BE2C (cell line): ENCODE data around the gene MYDGF.

Experiments
- DNase-seq: peaks from one replicate; pipeline ENCODE4 v3.0.0-alpha.2; 2020
- H3K27me3 ChIP-seq: fragments of 250-450 bp; sonication (Bioruptor Pico); 2 replicates; pipeline ENCODE4 v1.5.1; 2020; ENCODE audit warnings: mild to moderate bottlenecking
- H3K36me3 ChIP-seq: fragments of 250-450 bp; sonication (Bioruptor Pico); 2 replicates; pipeline ENCODE4 v1.5.1; 2020; ENCODE audit warnings: mild to moderate bottlenecking
- H3K4me1 ChIP-seq: fragments of 250-450 bp; sonication (Bioruptor Pico); 2 replicates; pipeline ENCODE4 v1.5.1; 2020
- H3K4me3 ChIP-seq: 2 replicates; pipeline ENCODE4 v1.5.1; 2011; ENCODE audit warnings: low read depth, low read length
- H3K9me3 ChIP-seq: fragments of 250-450 bp; sonication (Bioruptor Pico); 2 replicates; pipeline ENCODE4 v1.5.1; 2020
- TF ChIP-seq, protein P1 (sequence below): IDR thresholded peaks from 2 replicates; pipeline ENCODE4 v1.5.1; 2012; ENCODE audit warnings: mild to moderate bottlenecking, low read depth, low read length

The MYDGF gene

DNA sequence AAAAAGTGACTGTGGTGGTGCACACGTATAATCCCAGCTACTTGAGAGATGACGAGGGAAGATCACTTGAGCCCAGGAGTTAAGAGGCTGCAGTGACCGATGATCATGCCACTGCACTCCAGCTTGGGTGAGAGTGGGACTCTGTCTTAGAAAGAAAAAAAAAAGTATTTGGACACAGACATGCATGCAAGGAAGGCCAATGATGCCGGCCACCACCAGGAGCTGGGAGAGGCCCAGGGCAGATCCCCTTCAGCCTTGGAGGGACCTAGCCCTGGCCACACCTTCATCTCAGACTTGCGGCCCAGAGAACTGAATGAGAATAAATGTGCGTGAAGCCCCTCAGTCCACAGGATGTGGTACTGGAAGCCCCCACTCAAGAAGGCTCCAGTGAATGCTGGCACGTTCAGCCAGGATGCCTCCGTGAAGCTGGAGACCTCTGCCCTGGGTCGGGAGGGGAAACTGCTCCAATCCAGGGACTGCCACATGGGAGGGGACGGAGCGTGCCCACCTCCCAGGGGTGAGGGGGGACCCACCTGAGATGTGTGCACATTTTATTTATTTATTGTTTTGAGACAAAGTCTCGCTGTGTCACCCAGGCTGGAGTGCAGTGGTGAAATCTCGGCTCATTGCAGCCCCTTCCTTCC lies 16.2 kb downstream of the MYDGF start:
- Histone ChIP-seq H3K4me3 (no peak overlapping the region), H3K9me3 (no peaks in the 10 kb centered on the region)
- TF ChIP-seq, protein P1, sequence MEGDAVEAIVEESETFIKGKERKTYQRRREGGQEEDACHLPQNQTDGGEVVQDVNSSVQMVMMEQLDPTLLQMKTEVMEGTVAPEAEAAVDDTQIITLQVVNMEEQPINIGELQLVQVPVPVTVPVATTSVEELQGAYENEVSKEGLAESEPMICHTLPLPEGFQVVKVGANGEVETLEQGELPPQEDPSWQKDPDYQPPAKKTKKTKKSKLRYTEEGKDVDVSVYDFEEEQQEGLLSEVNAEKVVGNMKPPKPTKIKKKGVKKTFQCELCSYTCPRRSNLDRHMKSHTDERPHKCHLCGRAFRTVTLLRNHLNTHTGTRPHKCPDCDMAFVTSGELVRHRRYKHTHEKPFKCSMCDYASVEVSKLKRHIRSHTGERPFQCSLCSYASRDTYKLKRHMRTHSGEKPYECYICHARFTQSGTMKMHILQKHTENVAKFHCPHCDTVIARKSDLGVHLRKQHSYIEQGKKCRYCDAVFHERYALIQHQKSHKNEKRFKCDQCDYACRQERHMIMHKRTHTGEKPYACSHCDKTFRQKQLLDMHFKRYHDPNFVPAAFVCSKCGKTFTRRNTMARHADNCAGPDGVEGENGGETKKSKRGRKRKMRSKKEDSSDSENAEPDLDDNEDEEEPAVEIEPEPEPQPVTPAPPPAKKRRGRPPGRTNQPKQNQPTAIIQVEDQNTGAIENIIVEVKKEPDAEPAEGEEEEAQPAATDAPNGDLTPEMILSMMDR: no peak

DNA sequence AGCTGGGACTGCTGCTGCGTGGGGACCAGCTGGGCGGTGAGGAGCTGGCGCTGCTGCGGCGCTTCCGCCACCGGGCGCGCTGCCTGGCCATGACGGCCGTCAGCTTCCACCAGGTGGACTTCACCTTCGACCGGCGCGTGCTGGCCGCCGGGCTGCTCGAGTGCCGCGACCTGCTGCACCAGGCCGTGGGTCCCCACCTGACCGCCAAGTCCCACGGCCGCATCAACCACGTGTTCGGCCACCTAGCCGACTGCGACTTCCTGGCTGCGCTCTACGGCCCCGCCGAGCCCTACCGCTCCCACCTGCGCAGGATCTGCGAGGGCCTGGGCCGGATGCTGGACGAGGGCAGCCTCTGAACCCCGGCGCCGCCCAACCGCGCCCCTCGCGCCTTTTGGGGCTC lies 18.1 kb downstream of the MYDGF start:
- TF ChIP-seq, protein P1: no peak
- Histone ChIP-seq H3K4me1 (no peaks in the 10 kb centered on the region), H3K36me3 (peaks cover 10% of the 10 kb centered on the region), H3K27me3 (no peaks in the 10 kb centered on the region), H3K9me3 (no peaks in the 10 kb centered on the region), H3K4me3 (no peak overlapping the region)
- no peak for DNase-seq

More for the DNA sequence above, 16.2 kb downstream of the MYDGF start:
- no peaks in the 10 kb centered on the region for H3K27me3 ChIP-seq
- H3K36me3 ChIP-seq: peaks cover 20% of the 10 kb centered on the region
- H3K4me1 ChIP-seq: no peaks in the 10 kb centered on the region
- no peak for DNase-seq

DNA sequence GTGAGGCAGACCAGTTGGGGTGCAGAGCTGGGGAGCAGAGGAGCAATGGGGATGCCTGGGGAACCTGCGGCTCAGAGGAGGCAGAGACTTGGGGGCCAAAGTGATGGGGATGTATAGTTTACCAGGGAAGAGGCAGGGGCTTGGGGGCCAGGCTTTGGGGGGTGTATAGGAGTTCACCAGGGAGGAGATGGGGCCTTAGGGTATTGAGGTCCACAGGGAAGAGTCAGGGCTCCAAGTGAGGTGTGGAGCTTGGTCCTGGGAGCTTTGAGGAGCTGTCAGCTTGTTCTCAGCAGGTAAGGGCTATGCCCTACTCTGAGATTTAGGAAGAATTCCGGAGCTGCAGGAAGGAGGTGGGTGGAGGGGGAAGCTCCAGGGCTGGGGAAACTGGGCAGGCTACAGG lies 20.0 kb downstream of the MYDGF start:
- TF ChIP-seq, protein P1: no peak
- Histone ChIP-seq H3K4me1 (no peaks in the 10 kb centered on the region), H3K36me3 (peaks cover 4% of the 10 kb centered on the region; the same call in 1 of the 2 replicates), H3K27me3 (no peaks in the 10 kb centered on the region), H3K9me3 (no peaks in the 10 kb centered on the region), H3K4me3 (no peak overlapping the region)
- no peak for DNase-seq

DNA sequence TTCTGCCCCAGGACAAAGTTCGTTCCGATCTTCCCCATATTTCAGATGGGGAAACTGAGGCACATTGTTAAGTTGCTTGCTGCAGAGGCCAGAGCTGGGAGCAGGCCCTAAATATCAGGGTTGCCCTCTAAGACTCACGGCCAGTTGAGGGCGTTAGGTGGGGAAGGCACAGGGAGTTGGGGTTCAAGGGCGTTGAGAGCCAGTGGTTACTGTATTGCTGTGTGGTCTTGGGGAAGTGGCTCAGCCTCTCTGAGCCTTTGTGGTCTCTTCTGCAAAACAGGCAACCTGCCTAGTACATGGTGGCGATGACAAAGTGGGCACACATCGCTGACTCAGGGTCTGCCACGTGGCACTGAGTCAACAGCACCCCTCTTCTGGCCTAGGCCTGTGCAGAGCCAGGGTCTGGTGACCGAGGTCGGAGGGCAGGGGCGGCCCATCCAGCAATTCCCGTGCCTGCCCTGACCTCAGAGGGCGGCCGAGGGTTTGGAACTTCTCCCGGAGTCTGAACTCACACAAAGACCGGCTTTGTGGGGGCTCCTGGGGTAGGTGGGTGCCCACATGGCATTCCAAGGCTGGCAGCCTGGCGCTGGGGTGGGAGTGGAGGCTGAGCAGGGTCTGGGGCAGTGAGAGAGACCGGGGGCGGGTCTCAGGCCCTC lies 20.6 kb downstream of the MYDGF start:
- Histone ChIP-seq H3K27me3 (no peaks in the 10 kb centered on the region), H3K9me3 (no peaks in the 10 kb centered on the region), H3K4me3 (no peak overlapping the region), H3K36me3 (peaks cover 3% of the 10 kb centered on the region; the same call in 1 of the 2 replicates), H3K4me1 (no peaks in the 10 kb centered on the region)
- TF ChIP-seq, protein P1: no peak
- no peak for DNase-seq

DNA sequence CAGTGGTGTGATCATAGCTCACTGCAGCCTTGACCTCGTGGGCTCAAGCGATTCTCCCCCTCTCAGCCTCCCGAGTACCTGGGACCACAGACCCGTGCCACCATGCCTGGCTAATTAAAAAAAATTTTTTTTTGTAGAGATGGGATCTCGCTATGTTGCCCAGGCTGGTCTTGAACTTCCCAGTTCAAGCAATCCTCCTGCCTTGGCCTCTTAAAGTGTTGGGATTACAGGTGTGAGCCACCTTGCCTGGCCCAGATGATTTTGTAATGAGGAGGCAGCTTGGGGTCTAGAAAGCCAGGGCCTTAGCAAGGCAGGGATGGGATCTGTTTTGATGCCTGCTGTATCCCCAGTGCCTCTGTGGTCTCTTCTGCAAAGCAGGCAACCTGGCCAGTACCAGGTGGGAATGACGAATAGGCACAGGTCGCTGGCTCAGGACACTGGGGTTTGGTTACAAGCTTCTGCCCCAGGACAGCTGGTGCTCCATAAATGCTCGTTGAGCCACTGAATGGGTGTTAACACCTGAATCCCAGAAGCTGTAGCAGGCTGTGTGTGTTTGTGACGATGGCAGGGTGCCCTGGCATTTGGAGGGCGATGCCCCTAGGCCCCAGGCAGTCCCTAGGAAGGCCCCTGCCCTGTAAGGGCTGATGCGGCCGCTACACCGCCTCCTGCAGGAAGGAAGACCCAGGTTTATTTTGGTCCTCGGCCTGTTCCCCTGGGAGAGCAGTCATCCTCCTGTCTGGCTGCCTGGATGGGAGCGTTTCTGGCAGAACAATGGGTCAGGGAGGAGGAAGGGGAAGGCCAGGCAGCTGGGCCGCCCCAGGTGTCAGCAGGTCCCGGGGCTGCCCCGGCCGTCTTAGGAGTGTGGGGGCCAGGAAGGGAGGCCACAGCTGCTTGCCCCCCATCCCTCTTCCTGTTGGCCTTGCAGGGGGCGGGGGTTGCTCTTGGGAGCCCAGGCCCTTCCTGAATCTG lies 22.2 kb downstream of the MYDGF start:
- Histone ChIP-seq H3K9me3 (no peaks in the 10 kb centered on the region), H3K4me1 (no peaks in the 10 kb centered on the region), H3K27me3 (no peaks in the 10 kb centered on the region), H3K4me3 (no peak overlapping the region), H3K36me3 (no peaks in the 10 kb centered on the region)
- DNase-seq: peak; percentile 34
- TF ChIP-seq, protein P1: 0 out of 2 replicates have a peak, but pooled peaks have one; percentile 11
